Epithelial cell of proximal tubule (primary cell): ENCODE measurements around the gene ANKS1A. TPM values are rescaled to one million over a fixed set of nuclear protein-coding genes. Genes with fewer than 3 reads are reported as not detected.

ENCODE experiments used
- DNase-seq: peaks from one replicate; pipeline ENCODE4 v3.0.0-alpha.2; 2011; ENCODE audit warnings: low read depth
- H3K4me3 ChIP-seq: 2 replicates; pipeline ENCODE4 v1.5.1; 2011; ENCODE audit warnings: low read depth, mild to moderate bottlenecking, low read length
- CTCF ChIP-seq: conservative IDR thresholded peaks from 2 replicates; pipeline ENCODE4 v1.5.1; 2012; ENCODE audit warnings: low read depth, mild to moderate bottlenecking, low read length
- total RNA-seq: library from RNA; depleted of rRNA; stranded (reverse); fragments of >200 nt; gene quantifications from 2 replicates; pipeline ENCODE4 v1.2.3, GENCODE V29; 2015

The ANKS1A gene
- total RNA-seq, 1 donor from 2014 or later: 17.4 TPM

GRCh38 chr6:34973547-34974248 lies 84.6 kb downstream of the ANKS1A start:
- TF ChIP-seq CTCF: peak; percentile 40
- no peak for DNase-seq
- no peak overlapping the region for H3K4me3 ChIP-seq

- no peak for TF ChIP-seq CTCF
- no peak overlapping the region for H3K4me3 ChIP-seq
- no peak for DNase-seq
Measured at GRCh38 chr6:34974249-34974642, 85.2 kb downstream of the ANKS1A start.

- TF ChIP-seq CTCF: no peak
- DNase-seq: no peak
- H3K4me3 ChIP-seq: no peak overlapping the region
Measured at GRCh38 chr6:34976239-34976638, 87.2 kb downstream of the ANKS1A start.

GRCh38 chr6:34979218-34979617 lies 90.2 kb downstream of the ANKS1A start:
- TF ChIP-seq CTCF: no peak
- no peak for DNase-seq
- no peak overlapping the region for H3K4me3 ChIP-seq

GRCh38 chr6:34979994-34980393 lies 90.9 kb downstream of the ANKS1A start:
- no peak overlapping the region for H3K4me3 ChIP-seq
- no peak for DNase-seq
- TF ChIP-seq CTCF: no peak

DNA sequence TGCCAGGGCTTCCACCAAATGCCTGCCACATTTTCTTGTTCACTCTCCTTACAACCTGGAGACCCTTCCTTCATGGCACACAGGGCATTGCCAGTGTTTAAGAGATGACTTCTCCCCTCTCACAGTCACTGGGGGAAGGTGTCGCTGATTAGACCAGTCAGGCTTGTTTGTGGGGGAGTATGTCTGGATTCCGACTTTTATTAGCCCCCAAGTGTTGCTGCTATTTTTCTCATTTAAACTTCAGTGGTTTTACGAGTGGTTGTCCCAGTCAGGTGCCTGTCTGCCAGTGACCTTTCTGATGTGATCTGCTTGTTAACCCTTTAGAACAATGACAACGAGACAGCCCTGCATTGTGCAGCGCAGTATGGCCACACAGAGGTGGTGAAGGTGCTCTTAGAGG lies 92.3 kb downstream of the ANKS1A start:
- no peak for DNase-seq
- no peak overlapping the region for H3K4me3 ChIP-seq
- TF ChIP-seq CTCF: no peak

GRCh38 chr6:34981951-34982350 lies 92.9 kb downstream of the ANKS1A start:
- no peak for TF ChIP-seq CTCF
- H3K4me3 ChIP-seq: no peak overlapping the region
- DNase-seq: no peak
